GDM1 (cell line): ENCODE measurements around the gene TTR.

Source experiments
- DNase-seq: peaks from one replicate; lab custom pipeline; 2025; lab: John Stamatoyannopoulos, UW

The TTR gene

GRCh38 chr18:31579375-31579774, 12.3 kb upstream of the TTR start:
- DNase-seq = no peak

- DNase-seq = peak; percentile 76
Measured at GRCh38 chr18:31581498-31582197, 10.0 kb upstream of the TTR start.

- no peak for DNase-seq
Measured at GRCh38 chr18:31583185-31583854, 8.4 kb upstream of the TTR start.

GRCh38 chr18:31585991-31586390, 5.7 kb upstream of the TTR start:
- no peak for DNase-seq

GRCh38 chr18:31586616-31587015, 5.1 kb upstream of the TTR start:
- no peak for DNase-seq

- DNase-seq = no peak
Measured at GRCh38 chr18:31587529-31587928, 4.1 kb upstream of the TTR start.

GRCh38 chr18:31590570-31590969, 1.1 kb upstream of the TTR start:
- no peak for DNase-seq

GRCh38 chr18:31591113-31591512, 564 bp upstream of the TTR start:
- no peak for DNase-seq

GRCh38 chr18:31592506-31593157, 955 bp downstream of the TTR start:
- no peak for DNase-seq

GRCh38 chr18:31595121-31595771, 3.6 kb downstream of the TTR start:
- no peak for DNase-seq

- no peak for DNase-seq
Measured at GRCh38 chr18:31596081-31596872, 4.6 kb downstream of the TTR start.

GRCh38 chr18:31598021-31598805, 6.5 kb downstream of the TTR start:
- no peak for DNase-seq

- DNase-seq = no peak
Measured at GRCh38 chr18:31603315-31603714, 11.6 kb downstream of the TTR start.

GRCh38 chr18:31606265-31606664, 14.6 kb downstream of the TTR start:
- no peak for DNase-seq

- no peak for DNase-seq
Measured at GRCh38 chr18:31607384-31607783, 15.7 kb downstream of the TTR start.

- DNase-seq = no peak
Measured at GRCh38 chr18:31609886-31610285, 18.2 kb downstream of the TTR start.

- DNase-seq = no peak
Measured at GRCh38 chr18:31610286-31611205, 18.9 kb downstream of the TTR start.

GRCh38 chr18:31611511-31611910, 19.8 kb downstream of the TTR start:
- DNase-seq = no peak

GRCh38 chr18:31612124-31612523, 20.4 kb downstream of the TTR start:
- DNase-seq = no peak

- DNase-seq = no peak
Measured at GRCh38 chr18:31614044-31614443, 22.4 kb downstream of the TTR start.
